ENCODE measurements around the gene RASGRF2. TPM values are rescaled to one million over a fixed set of nuclear protein-coding genes. Genes with fewer than 3 reads are reported as not detected.

Gene RASGRF2
- total and polyA plus RNA-seq, 9 of the 15 experiments (the other 6 are each of a cell fraction or from before 2014, with no cell fraction given), result 0.01 to 0.22 (median 0.08) TPM; not detected in 2

DNA sequence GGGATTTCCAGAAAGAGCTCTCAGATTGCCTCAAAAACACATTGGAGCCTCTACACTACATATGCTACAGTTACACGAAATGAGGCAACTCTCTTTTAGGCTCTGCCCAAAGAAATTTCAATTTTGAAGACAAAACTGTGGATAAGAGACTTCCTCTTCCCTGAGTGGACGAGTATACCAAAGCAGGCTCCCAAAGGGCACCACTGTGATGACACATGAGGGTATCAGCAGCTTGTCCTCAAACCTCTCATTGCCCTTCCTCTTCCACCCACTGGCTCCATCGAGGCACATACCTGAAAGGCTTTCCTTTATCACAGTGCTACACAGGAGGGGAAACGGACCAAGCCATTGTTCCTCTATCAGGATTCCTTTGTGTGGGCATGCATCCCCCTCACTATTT lies 284.3 kb downstream of the RASGRF2 start:
- no peaks in the 10 kb centered on the region for H4K20me1 ChIP-seq (replicated peaks; ENCODE audit: control insufficient read depth, insufficient read depth, low read length)
- no peak overlapping the region for H3K27ac ChIP-seq (ENCODE audit: extremely low read depth, low read depth, low read length)
- H3K4me3 ChIP-seq, result no peak overlapping the region
- no peaks in the 10 kb centered on the region for H3K9me1 ChIP-seq (ENCODE audit: control insufficient read depth, insufficient read depth, low read length)
- no peaks in the 10 kb centered on the region for H3K27me3 ChIP-seq (ENCODE audit: control insufficient read depth in 2 of 2, insufficient read depth in 2 of 2, low read length in 2 of 2)
- ATAC-seq (no peak), DNase-seq (ENCODE audit: extremely low read depth in 1 of 4, low spot score in 3 of 4) (no peak), FAIRE-seq (no peak)
- intact Hi-C loops (cut with micrococcal nuclease), result no loop called here
- H3K79me2 ChIP-seq (ENCODE audit: control insufficient read depth, insufficient read depth, low read length), result no peaks in the 10 kb centered on the region
- H3K4me2 ChIP-seq (ENCODE audit: insufficient read depth, low read length), result no peak overlapping the region
- in situ Hi-C loops (cut with MboI), result no loop called here
- no TSS peak for BruUV-seq (replicated peaks)
- no peaks in the 10 kb centered on the region for H3K4me1 ChIP-seq (replicated peaks in 1 of 2; ENCODE audit: control insufficient read depth in 2 of 2, insufficient read depth in 2 of 2, low read length in 2 of 2)
- H3K9me3 ChIP-seq (replicated peaks; ENCODE audit: control insufficient read depth, insufficient read depth, low read depth, low read length), result no peaks in the 10 kb centered on the region
- POLR2A ChIA-PET, result no interaction called here
- TF ChIP-seq ZBTB26 (CRISPR knock-in tag; IDR thresholded peaks at IDR 0.05) (no peak), NFRKB (IDR thresholded peaks at IDR 0.05; ENCODE audit: low read depth) (no peak), ELF1 (tag; IDR thresholded peaks at IDR 0.05) (no peak), ZKSCAN1 (IDR thresholded peaks at IDR 0.05; ENCODE audit: low read depth, low read length) (no peak), CHD2 (IDR thresholded peaks at IDR 0.05; ENCODE audit: low read depth, low read length) (no peak), ZNF644 (tag; IDR thresholded peaks at IDR 0.05; ENCODE audit: low read depth) (no peak), GATAD2A (IDR thresholded peaks at IDR 0.05) (no peak)
- H3K9ac ChIP-seq (ENCODE audit: insufficient read depth in 1 of 2, low read depth in 2 of 2, low read length in 2 of 2), result no peak overlapping the region
- WGBS (ENCODE audit: insufficient coverage, low coverage, missing lambda C conversion rate), result 44% methylated on average over 4 of the region's 4 CpGs
- no peaks in the 10 kb centered on the region; the same call in 2 of the 3 replicates for H3K36me3 ChIP-seq (ENCODE audit: control insufficient read depth, insufficient read depth, low read length)
- no peak overlapping the region for H2AFZ ChIP-seq (ENCODE audit: low read depth, low read length)
- CTCF ChIA-PET (ENCODE audit: low intra/inter-chr PET ratio), result no interaction called here

GRCh38 chr5:81245871-81246235 lies 285.7 kb downstream of the RASGRF2 start:
- Histone ChIP-seq H3K27ac (ENCODE audit: extremely low read depth, low read depth, low read length) (no peak overlapping the region), H2AFZ (ENCODE audit: low read depth, low read length) (no peak overlapping the region), H3K4me2 (ENCODE audit: insufficient read depth, low read length) (no peak overlapping the region), H4K20me1 (replicated peaks; ENCODE audit: control insufficient read depth, insufficient read depth, low read length) (no peaks in the 10 kb centered on the region), H3K9me1 (ENCODE audit: control insufficient read depth, insufficient read depth, low read length) (no peaks in the 10 kb centered on the region), H3K79me2 (ENCODE audit: control insufficient read depth, insufficient read depth, low read length) (no peaks in the 10 kb centered on the region), H3K36me3 (ENCODE audit: control insufficient read depth, insufficient read depth, low read length) (no peaks in the 10 kb centered on the region; the same call in 2 of the 3 replicates), H3K9me3 (replicated peaks; ENCODE audit: control insufficient read depth, insufficient read depth, low read depth, low read length) (no peaks in the 10 kb centered on the region), H3K4me3 (no peak overlapping the region), H3K4me1 (replicated peaks in 1 of 2; ENCODE audit: control insufficient read depth in 2 of 2, insufficient read depth in 2 of 2, low read length in 2 of 2) (no peaks in the 10 kb centered on the region), H3K9ac (ENCODE audit: insufficient read depth in 1 of 2, low read depth in 2 of 2, low read length in 2 of 2) (no peak overlapping the region), H3K27me3 (ENCODE audit: control insufficient read depth in 2 of 2, insufficient read depth in 2 of 2, low read length in 2 of 2) (no peaks in the 10 kb centered on the region)
- DNase-seq (ENCODE audit: extremely low read depth in 1 of 4, low spot score in 3 of 4), result no peak
- FAIRE-seq, result no peak
- WGBS (ENCODE audit: insufficient coverage, low coverage, missing lambda C conversion rate), result 33% methylated on average over 5 of the region's 5 CpGs
- CTCF ChIA-PET (ENCODE audit: low intra/inter-chr PET ratio), result no interaction called here
- POLR2A ChIA-PET, result no interaction called here
- no TSS peak for BruUV-seq (replicated peaks)
- TF ChIP-seq WHSC1 (IDR thresholded peaks at IDR 0.05; ENCODE audit: low read length) (no peak), IFI16 (CRISPR knock-in tag; IDR thresholded peaks at IDR 0.05) (no peak), SMARCE1 (IDR thresholded peaks at IDR 0.05) (no peak), ADNP (tag; IDR thresholded peaks at IDR 0.05) (no peak), PURB (CRISPR knock-in tag; IDR thresholded peaks at IDR 0.05; ENCODE audit: low read depth) (no peak), PHB2 (IDR thresholded peaks at IDR 0.05; ENCODE audit: low read depth) (no peak)
- TF ChIP-seq, protein P1, sequence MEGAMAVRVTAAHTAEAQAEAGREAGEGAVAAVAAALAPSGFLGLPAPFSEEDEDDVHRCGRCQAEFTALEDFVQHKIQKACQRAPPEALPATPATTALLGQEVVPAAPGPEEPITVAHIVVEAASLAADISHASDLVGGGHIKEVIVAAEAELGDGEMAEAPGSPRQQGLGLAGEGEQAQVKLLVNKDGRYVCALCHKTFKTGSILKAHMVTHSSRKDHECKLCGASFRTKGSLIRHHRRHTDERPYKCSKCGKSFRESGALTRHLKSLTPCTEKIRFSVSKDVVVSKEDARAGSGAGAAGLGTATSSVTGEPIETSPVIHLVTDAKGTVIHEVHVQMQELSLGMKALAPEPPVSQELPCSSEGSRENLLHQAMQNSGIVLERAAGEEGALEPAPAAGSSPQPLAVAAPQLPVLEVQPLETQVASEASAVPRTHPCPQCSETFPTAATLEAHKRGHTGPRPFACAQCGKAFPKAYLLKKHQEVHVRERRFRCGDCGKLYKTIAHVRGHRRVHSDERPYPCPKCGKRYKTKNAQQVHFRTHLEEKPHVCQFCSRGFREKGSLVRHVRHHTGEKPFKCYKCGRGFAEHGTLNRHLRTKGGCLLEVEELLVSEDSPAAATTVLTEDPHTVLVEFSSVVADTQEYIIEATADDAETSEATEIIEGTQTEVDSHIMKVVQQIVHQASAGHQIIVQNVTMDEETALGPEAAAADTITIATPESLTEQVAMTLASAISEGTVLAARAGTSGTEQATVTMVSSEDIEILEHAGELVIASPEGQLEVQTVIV (CRISPR knock-in tag; IDR thresholded peaks at IDR 0.05; ENCODE audit: borderline replicate concordance), result no peak
- in situ Hi-C loops (cut with MboI), result no loop called here
- no peak for ATAC-seq
- intact Hi-C loops (cut with micrococcal nuclease), result no loop called here

Measured in K562 (cell line).